ENCODE measurements around the gene PLEKHA3. TPM values are rescaled to one million over a fixed set of nuclear protein-coding genes. Genes with fewer than 3 reads are reported as not detected.

Gene PLEKHA3
- total RNA-seq, 1 experiment from 2014 or later: 25.9 TPM

DNA sequence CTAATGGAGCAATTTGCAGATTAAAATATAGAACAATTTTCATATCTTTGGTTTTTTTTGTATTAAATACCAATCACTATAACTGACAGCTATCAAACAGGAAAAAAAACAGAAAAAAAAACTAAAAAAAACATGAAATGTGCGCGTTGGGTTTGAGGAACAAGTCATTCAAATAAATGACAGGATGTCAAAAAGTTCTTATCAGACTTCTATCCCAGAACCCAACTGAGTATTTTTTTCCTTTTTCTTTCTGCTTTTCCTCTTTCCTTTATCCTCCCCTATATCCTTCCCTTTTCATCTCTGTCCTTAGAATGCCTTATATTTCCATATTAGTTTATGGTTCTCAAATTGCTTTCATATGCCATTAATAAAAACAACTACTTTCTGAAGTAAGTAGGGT, 43.6 kb upstream of the PLEKHA3 start:
- Mint-ChIP-seq H3K4me1 (peaks cover 0 to 3% of the 10 kb centered on the region in 2 experiments; a peak in 1 of 4 replicates), H3K9me3 (no peaks in the 10 kb centered on the region; a peak in 1 of 5 replicates), H3K36me3 (ENCODE audit: insufficient read depth in 1 of 3, low read depth in 3 of 3) (peaks cover 31 to 80% (median 78%) of the 10 kb centered on the region in 3 experiments; a peak in 6 of 7 replicates), H3K27me3 (ENCODE audit: low read depth) (no peaks in the 10 kb centered on the region), H3K27ac (no peak overlapping the region), H3K4me3 (no peak overlapping the region)
- Histone ChIP-seq H3K9me3 (ENCODE audit: control insufficient read depth, low read depth, low read length) (no peaks in the 10 kb centered on the region), H2AK5ac (ENCODE audit: insufficient read length, low read length) (no peak overlapping the region), H3K4ac (ENCODE audit: low read depth, low read length) (no peak overlapping the region), H4K5ac (ENCODE audit: insufficient read length, low read depth, low read length) (no peak overlapping the region), H2AFZ (ENCODE audit: low read length) (no peak overlapping the region), H4K91ac (ENCODE audit: insufficient read length, low read depth, low read length) (no peak overlapping the region), H2BK120ac (ENCODE audit: low read depth, low read length, poor library complexity, severe bottlenecking) (no peak overlapping the region), H3T11ph (ENCODE audit: low read length) (no peak overlapping the region), H3K27me3 (ENCODE audit: insufficient read depth, low read length) (no peaks in the 10 kb centered on the region), H3K23me2 (ENCODE audit: insufficient read length, low read depth, low read length, poor library complexity, severe bottlenecking) (no peaks in the 10 kb centered on the region), H3K79me1 (ENCODE audit: insufficient read depth, low read depth, low read length, poor library complexity, severe bottlenecking) (no peaks in the 10 kb centered on the region), H3K18ac (ENCODE audit: insufficient read length, low read depth, low read length) (no peak overlapping the region), H3K27ac (ENCODE audit: insufficient read length, low read depth, low read length) (no peak overlapping the region), H3K56ac (ENCODE audit: insufficient read length, low read depth, low read length) (no peak overlapping the region), H2BK12ac (ENCODE audit: insufficient read length, low read depth, low read length) (no peak overlapping the region), H3K4me2 (ENCODE audit: insufficient read depth, insufficient read length, low read length) (no peak overlapping the region), H3K14ac (ENCODE audit: insufficient read depth, low read length) (no peak overlapping the region), H4K20me1 (ENCODE audit: control insufficient read depth, insufficient read depth, insufficient read length) (no peaks in the 10 kb centered on the region), H3K23ac (ENCODE audit: insufficient read length, low read depth, low read length) (no peak overlapping the region), H3K9ac (ENCODE audit: extremely low read depth, insufficient read length, low read length) (no peak overlapping the region), H2BK20ac (ENCODE audit: low read depth, low read length, poor library complexity, severe bottlenecking) (no peak overlapping the region), H2BK15ac (ENCODE audit: low read depth, low read length) (no peak overlapping the region), H4K8ac (replicated peaks; ENCODE audit: insufficient read length, low read depth, low read length) (no peak overlapping the region), H2BK5ac (ENCODE audit: insufficient read length, low read length) (no peak overlapping the region), H3K79me2 (ENCODE audit: insufficient read depth, low read length) (no peaks in the 10 kb centered on the region), H3K4me1 (ENCODE audit: insufficient read depth, low read length) (no peaks in the 10 kb centered on the region)
- DNase-seq: no peak
- no CpG with 5 or more reads among the region's 2 CpGs for WGBS (ENCODE audit: extremely low coverage, insufficient read length, low lambda C conversion rate)
- no peak for TF ChIP-seq CTCF (conservative IDR thresholded peaks at IDR 0.05)

Data from H9 (cell line).